HG03565 (cell line): ENCODE results near the gene TDO2.
"Not testable (repeated sequence)": the region's sequence is repeated elsewhere in the genome, so short reads cannot be mapped to it uniquely, and the experiment has no call there.

Experiments used
- ATAC-seq: cut with Tn5 transposase; IDR thresholded peaks from one replicate; pipeline ENCODE4 v1.9.1; 2021; ENCODE audit warnings: mild to moderate bottlenecking, moderate library complexity; ENCODE audit not compliant: unreplicated experiment

The TDO2 gene

DNA sequence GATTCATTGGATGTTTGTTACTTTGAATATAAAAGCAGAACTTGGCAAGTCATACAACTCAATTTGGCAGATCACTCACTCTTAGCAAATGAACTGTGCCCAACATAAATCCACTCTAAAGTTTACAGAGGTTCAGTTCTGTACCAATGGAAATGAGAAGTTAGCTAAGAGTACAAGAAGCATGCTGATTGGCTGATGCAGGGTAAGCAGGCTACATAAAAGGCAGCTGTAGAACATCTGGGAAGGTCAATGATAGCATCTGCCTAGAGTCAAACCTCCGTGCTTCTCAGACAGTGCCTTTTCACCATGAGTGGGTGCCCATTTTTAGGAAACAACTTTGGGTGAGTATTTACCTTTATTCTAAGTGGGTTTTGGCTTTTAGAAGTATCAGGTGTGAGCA lies at the start of gene TDO2:
TDO2 (plus strand) TSS at position 244 of the 400 bp plus-strand sequence; CDS start at position 307, 63 bp downstream.
- no peak for ATAC-seq

GRCh38 chr4:155854582-155855226 lies 48.8 kb upstream of the TDO2 start:
- ATAC-seq, result no peak

DNA sequence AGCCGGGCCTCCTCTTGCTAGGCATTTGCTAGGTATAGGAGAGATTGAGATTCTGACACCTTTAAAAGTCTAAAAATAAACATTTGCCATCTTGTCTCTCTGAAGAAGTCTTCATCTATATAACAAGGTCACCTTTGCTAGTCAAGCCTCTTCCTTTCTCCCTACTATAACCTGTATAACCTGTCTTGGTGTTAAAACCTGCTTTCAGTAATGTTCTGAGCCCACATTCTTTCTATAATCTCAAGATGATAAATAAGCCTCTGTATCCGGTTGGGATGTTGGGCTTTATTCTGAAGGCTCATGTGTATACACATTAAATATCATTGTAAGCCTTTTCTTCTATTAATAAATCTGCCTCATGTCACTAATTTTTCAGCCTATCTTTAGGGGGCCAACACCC lies 47.6 kb upstream of the TDO2 start:
- no peak for ATAC-seq

GRCh38 chr4:155866177-155866576 lies 37.3 kb upstream of the TDO2 start, which contains the start of gene ASIC5:
ASIC5 (minus strand) TSS chr4:155866277; CDS start chr4:155866226, 51 bp downstream.
- ATAC-seq, result no peak

- ATAC-seq, result no peak
Observed at GRCh38 chr4:155875878-155876277, 27.6 kb upstream of the TDO2 start.

DNA sequence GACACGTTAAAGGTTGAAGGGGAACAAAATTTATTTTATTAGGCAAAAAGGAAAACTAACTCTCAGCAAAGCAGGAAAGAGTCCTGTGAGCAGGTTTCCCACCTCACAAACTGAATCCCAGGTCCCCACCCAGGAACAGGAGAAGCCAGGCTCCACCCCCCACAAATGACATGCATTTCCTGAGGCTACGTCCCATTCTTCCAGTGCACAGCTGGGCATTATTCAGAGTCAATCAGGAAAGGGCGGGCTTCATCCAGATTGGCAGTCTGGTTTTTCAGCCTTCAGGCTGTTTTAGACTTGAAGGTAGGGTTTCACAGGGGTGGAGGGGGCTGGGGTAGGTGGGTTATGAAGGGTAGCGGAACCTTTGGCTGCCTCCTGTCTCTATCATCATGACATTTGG lies 25.5 kb upstream of the TDO2 start:
- ATAC-seq, result no peak

DNA sequence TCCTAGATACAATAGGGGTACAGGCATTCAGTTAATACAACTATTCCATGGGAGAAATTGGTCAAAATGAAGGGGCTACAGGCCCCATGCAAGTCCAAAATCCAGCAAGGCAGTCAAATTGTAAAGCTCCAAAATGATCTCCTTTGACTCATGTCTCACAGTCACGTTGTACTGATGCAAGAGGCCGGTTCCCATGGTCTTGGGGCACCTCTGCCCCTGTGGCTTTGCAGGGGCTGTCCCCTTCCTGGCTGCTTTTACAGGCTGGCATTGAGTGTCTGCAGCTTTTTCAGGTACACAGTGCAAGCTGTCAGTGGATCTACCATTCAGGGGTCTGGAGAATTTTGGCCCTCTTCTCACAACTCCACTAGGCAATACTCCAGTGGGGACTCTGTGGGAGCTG lies 24.9 kb upstream of the TDO2 start:
- ATAC-seq, result no peak

GRCh38 chr4:155879767-155880166 lies 23.7 kb upstream of the TDO2 start:
- no peak for ATAC-seq

- ATAC-seq, result no peak
Observed at GRCh38 chr4:155881555-155881954, 21.9 kb upstream of the TDO2 start.

DNA sequence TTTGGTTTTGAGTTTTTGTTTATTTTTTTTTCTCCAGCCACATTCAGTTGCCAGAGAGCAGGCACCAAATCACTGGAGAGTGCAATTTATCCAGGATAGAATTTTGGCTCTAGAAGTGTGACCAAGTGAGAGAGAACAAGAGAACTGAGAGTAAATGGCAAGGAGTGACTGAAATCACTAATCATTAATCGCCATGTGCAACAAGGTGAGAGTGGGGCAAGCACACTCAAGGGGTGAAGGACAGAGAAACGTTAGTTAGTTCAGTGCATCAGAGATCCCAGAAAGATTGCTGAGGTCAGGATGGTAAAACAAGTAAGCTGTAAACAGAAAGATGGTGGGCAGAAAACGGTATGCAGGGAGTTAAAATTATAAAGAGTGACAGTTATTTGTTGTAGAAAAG lies 19.6 kb upstream of the TDO2 start:
- no peak for ATAC-seq

GRCh38 chr4:155885666-155886065 lies 17.8 kb upstream of the TDO2 start:
- no peak for ATAC-seq

DNA sequence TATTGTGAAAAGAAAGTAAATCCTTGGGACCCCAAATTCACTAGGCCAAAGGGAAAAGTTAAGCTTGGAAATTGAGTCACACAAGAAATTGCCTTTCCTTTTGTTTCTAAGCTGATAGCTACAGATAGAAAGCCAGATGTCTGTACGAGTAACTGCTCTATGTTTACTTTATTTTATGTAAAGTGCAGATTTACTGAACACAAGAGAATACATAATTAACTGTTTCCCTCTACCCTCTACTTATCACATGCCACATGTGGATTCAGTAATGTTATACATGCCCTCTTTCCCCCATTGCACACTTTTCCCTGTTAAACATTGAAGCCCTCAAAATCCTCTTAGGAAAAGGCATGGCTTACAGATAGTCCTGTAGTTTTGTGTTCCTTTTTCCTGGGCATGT lies 16.5 kb upstream of the TDO2 start:
- ATAC-seq, result no peak

DNA sequence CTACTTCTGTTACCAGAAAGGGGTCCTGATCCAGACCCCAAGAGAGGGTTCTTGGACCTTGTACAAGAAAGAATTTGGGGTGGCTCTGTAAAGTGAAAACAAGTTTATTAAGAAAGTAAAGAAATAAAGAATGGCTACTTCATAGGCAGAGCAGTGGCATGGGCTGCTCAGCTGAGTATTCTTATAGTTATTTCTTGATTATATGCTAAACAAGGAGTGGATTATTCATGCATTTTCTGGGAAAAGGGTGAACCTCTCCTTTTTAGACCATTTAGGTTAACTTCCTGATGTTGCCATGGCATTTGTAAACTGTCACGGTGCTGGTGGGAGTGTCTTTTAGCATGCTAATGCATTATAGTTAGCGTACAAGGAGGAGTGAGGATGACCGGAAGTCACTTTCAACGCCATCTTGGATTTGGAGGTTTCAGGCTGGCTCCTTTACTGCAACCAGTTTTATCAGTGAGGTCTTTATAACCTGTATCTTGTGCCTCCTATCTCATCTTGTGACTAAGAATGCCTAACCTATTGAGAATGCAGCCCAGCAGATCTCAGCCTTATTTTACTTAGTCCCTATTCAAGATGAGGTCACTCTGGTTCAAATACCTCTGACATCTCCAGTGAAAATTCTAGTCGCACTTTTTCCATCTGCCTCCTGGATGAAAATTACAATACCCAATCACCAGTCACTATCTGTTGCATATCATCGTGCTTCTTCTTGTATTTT lies 15.5 kb upstream of the TDO2 start:
- ATAC-seq, result no peak

DNA sequence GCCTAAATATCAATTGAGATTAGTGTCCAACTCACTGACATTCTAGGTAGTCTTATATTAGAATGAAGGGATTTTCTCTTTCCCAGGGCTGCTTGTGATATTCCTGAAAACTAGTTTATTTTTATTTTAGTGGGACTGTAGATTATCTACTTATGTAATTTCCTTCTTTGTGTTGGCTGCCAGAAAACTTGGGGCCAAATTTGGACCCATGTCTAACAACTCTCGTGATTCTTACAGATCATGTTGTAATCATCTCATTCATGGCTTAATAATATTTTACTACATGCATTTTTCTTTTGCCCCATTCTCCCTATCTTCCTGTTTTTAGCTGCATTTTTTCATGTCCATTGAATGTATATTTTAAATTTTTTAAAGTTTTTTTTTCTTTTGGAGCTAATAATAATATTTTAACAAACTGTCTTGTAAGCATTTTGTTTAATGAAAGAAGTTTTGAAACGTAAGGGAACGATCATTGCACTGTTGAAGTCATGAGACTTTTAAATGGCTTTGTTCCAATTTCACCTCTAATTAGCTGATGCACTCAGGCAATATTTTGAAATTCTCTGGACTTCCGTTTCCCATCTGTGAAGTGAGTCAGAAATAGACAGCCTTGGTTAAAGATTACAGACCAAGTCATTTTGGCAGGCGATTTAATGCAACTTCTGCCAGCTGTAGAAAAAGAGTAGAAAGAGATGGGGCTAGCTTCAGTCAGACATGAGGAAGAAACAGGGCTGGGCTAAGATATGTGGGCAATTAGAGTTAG lies 14.3 kb upstream of the TDO2 start:
- ATAC-seq, result peak; percentile 85

DNA sequence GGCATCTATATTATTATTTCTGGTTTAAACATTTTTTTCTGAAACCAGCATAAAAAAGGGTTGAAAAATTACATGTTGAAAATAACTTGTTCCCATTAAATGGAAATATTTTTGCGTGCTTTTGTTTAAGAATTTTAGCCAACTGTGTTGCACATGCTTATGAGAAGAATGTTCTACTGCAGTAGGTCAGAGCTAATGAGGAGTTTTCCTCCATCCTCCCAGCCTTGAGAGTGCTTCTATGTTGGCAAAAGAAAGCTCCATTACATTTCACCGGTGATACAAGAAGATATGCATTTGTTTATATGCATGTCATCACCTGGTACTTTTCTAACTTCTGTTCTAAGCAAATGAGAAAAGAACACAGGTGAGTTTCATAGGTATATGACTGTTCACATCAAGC lies 13.6 kb upstream of the TDO2 start:
- ATAC-seq, result no peak

DNA sequence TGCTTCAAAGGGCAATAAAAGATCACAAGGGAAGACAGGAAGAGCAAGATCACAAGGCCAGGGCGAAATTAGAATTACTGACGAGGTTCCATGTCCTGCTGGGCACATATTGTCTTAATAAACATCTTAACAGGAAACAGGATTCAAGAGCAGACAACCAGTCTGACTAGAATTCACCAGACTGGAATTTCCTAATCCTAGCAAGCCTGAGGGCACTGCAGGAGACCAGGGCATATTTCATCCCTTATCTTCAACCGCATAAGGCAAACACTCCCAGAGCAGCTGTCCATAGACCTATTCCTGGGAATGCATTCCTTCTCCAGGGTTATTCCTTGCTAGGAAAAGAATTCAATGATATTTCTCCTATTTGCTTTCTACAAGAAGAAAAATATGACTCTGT lies 12.4 kb upstream of the TDO2 start:
- ATAC-seq, result no peak

DNA sequence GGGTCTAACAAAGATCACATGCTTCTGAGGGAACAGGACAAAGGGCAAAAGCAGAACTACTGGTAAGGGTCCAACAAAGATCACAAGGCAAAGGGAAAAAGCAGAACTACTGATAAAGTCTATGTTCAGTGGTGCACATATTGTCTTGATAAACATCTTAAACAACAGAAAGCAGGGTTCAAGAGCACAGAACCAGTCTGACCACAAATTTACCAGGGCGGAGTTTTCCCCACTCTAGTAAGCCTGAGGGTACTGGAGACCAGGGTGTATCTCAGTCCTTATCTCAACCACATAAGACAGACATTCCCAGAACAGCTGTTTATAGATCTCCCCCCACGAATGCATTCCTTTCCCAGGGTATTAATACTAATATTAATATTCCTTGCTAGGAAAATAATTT lies 5.1 kb upstream of the TDO2 start:
- ATAC-seq, result not testable (repeated sequence)

- ATAC-seq, result no peak
Observed at GRCh38 chr4:155899891-155900290, 3.6 kb upstream of the TDO2 start.

DNA sequence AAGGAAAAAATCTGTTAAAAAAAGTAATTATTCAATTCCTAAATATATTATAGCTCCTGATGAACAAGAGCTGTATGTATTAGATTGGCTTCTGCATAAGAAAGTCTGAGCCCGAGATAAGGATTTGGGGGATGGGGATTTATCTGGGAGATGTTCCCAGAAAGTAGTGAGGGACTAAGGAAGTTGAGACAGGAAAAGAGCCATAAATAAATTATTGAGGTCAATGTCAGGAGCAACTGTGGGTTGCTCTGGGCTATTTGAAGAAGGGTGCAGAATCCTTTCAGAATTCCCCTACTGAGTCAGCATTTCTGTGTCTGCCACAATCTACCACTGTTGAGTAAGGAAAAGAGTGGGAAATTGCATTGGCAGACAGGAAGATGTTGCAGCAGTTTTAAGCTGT lies 3.1 kb upstream of the TDO2 start:
- ATAC-seq, result no peak

DNA sequence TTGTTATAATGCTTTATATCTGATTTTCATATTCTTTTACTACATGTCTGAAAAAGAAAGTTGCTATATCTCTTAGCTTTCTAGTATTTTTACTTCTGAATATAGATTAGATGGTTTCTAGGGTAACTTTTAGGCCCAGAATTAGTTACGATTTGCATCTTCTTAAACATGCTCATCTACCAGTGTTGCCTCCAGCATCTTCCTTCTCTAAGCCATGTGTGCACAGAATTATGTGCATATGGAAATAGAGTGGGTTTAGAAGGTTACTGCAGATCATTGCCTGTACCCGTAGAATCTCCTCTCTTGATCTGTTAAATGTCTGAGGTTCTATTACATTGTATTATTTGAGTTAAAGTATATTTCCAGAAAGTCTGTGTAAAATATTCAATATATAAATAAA lies 2.5 kb upstream of the TDO2 start:
- no peak for ATAC-seq

- no peak for ATAC-seq
Observed at GRCh38 chr4:155904331-155904730, 835 bp downstream of the TDO2 start.
